NCI-H460 (cell line): ENCODE results near the gene SPAAR. TPM values are rescaled to one million over a fixed set of nuclear protein-coding genes. Genes with fewer than 3 reads are reported as not detected.
"Not testable (repeated sequence)": the region's sequence is repeated elsewhere in the genome, so short reads cannot be mapped to it uniquely, and the experiment has no call there.

Source experiments
- DNase-seq: peaks from one replicate; pipeline ENCODE4 v3.0.0-alpha.2; 2016; ENCODE audit warnings: low read depth; ENCODE audit errors: extremely low read depth
- total RNA-seq: library from RNA; depleted of rRNA; stranded (reverse); fragments of >200 nt; shearing (Covaris generic); gene quantifications from 2 replicates; pipeline ENCODE4 v1.2.3, GENCODE V29; 2014

SPAAR gene
- total RNA-seq, 1 experiment from 2014 or later = not detected

- DNase-seq = no peak
Observed at GRCh38 chr9:35899021-35899420, 10.3 kb upstream of the SPAAR start.

GRCh38 chr9:35903049-35903448 lies 6.2 kb upstream of the SPAAR start:
- no peak for DNase-seq

GRCh38 chr9:35904338-35904737 lies 5.0 kb upstream of the SPAAR start:
- no peak for DNase-seq

GRCh38 chr9:35905051-35905781 lies 4.1 kb upstream of the SPAAR start:
- no peak for DNase-seq

GRCh38 chr9:35905912-35906679 lies 3.2 kb upstream of the SPAAR start, which contains the start of gene HRCT1:
HRCT1 (plus strand) TSS chr9:35906202; CDS start chr9:35906288, 86 bp downstream.
- DNase-seq = peak; percentile 87

- DNase-seq = peak; percentile 56
Observed at GRCh38 chr9:35906923-35907699, 2.2 kb upstream of the SPAAR start.

GRCh38 chr9:35907711-35908503 lies 1.4 kb upstream of the SPAAR start:
- DNase-seq = peak; percentile 82

GRCh38 chr9:35908504-35909125 lies 675 bp upstream of the SPAAR start:
- DNase-seq = no peak

GRCh38 chr9:35909687-35910612 lies 660 bp downstream of the SPAAR start:
- no peak for DNase-seq

- peak; percentile 67 for DNase-seq
Observed at GRCh38 chr9:35910613-35911359, 1.5 kb downstream of the SPAAR start.

GRCh38 chr9:35911690-35912089 lies 2.4 kb downstream of the SPAAR start:
- no peak for DNase-seq

GRCh38 chr9:35912791-35913400 lies 3.6 kb downstream of the SPAAR start:
- no peak for DNase-seq

- not testable (repeated sequence) for DNase-seq
Observed at GRCh38 chr9:35913429-35913828, 4.1 kb downstream of the SPAAR start.

GRCh38 chr9:35914301-35914807 lies 5.1 kb downstream of the SPAAR start:
- no peak for DNase-seq

GRCh38 chr9:35915681-35916294 lies 6.5 kb downstream of the SPAAR start:
- DNase-seq = no peak

GRCh38 chr9:35917261-35917660 lies 8.0 kb downstream of the SPAAR start:
- no peak for DNase-seq

- DNase-seq = no peak
Observed at GRCh38 chr9:35918780-35919179, 9.5 kb downstream of the SPAAR start.
